ENCODE data around the gene LPAR5.

The LPAR5 gene

GRCh38 chr12:6638305-6638704 is 2.5 kb upstream of the LPAR5 start:
- no peak overlapping the region for H3K4me3 ChIP-seq (ENCODE audit: low read length, poor library complexity, severe bottlenecking)
- H3F3A ChIP-seq (ENCODE audit: low read depth) = peaks cover 2% of the 10 kb centered on the region; the same call in 1 of the 2 replicates
- TF ChIP-seq EZH2phosphoT487 (IDR thresholded peaks at IDR 0.05; ENCODE audit: borderline replicate concordance) (no peak), CTCF (conservative IDR thresholded peaks at IDR 0.05; ENCODE audit: low read length) (no peak)
- no peaks in the 10 kb centered on the region for H3K9me2 ChIP-seq (replicated peaks; ENCODE audit: low read depth, low read length)
- H3K79me2 ChIP-seq (ENCODE audit: insufficient read depth, low read length) = peaks cover 13% of the 10 kb centered on the region
- peaks cover 65% of the 10 kb centered on the region for H3K4me1 ChIP-seq (ENCODE audit: insufficient read depth, low read length, poor library complexity, severe bottlenecking)
- H3K9me3 ChIP-seq (ENCODE audit: insufficient read depth, low read depth, low read length) = no peaks in the 10 kb centered on the region
- peak overlapping the region; percentile 30 for H3K9ac ChIP-seq (ENCODE audit: low read depth, low read length, poor library complexity, severe bottlenecking)
- no peaks in the 10 kb centered on the region for H3K27me3 ChIP-seq (ENCODE audit: insufficient read depth, low read length, poor library complexity, severe bottlenecking)
- no peaks in the 10 kb centered on the region for H3K36me3 ChIP-seq (ENCODE audit: insufficient read depth, low read length)
- H2AFZ ChIP-seq (ENCODE audit: low read length) = no peak overlapping the region
- peak overlapping the region; percentile 4 for H3K4me2 ChIP-seq (ENCODE audit: low read depth, low read length, poor library complexity, severe bottlenecking)
- no peaks in the 10 kb centered on the region for H4K20me1 ChIP-seq (ENCODE audit: insufficient read depth, low read length, poor library complexity, severe bottlenecking)

- no peaks in the 10 kb centered on the region for H4K20me1 ChIP-seq (ENCODE audit: insufficient read depth, low read length, poor library complexity, severe bottlenecking)
- peak overlapping the region; percentile 84 for H3K9ac ChIP-seq (ENCODE audit: low read depth, low read length, poor library complexity, severe bottlenecking)
- H3K36me3 ChIP-seq (ENCODE audit: insufficient read depth, low read length) = no peaks in the 10 kb centered on the region
- TF ChIP-seq EZH2phosphoT487 (IDR thresholded peaks at IDR 0.05; ENCODE audit: borderline replicate concordance) (no peak), CTCF (conservative IDR thresholded peaks at IDR 0.05; ENCODE audit: low read length) (no peak)
- H3F3A ChIP-seq (ENCODE audit: low read depth) = peaks cover 6% of the 10 kb centered on the region
- H3K4me1 ChIP-seq (ENCODE audit: insufficient read depth, low read length, poor library complexity, severe bottlenecking) = peaks cover 86% of the 10 kb centered on the region
- H3K4me3 ChIP-seq (ENCODE audit: low read length, poor library complexity, severe bottlenecking) = peak overlapping the region; percentile 71
- H3K27me3 ChIP-seq (ENCODE audit: insufficient read depth, low read length, poor library complexity, severe bottlenecking) = no peaks in the 10 kb centered on the region
- H3K4me2 ChIP-seq (ENCODE audit: low read depth, low read length, poor library complexity, severe bottlenecking) = peak overlapping the region; percentile 91
- no peaks in the 10 kb centered on the region for H3K9me2 ChIP-seq (replicated peaks; ENCODE audit: low read depth, low read length)
- no peaks in the 10 kb centered on the region for H3K9me3 ChIP-seq (ENCODE audit: insufficient read depth, low read depth, low read length)
- H2AFZ ChIP-seq (ENCODE audit: low read length) = peak overlapping the region; percentile 16; the same call in 1 of the 2 replicates
- H3K79me2 ChIP-seq (ENCODE audit: insufficient read depth, low read length) = peaks cover 35% of the 10 kb centered on the region
Observed at GRCh38 chr12:6635375-6635855, 344 bp downstream of the LPAR5 start.

- Histone ChIP-seq H3K4me3 (ENCODE audit: low read length, poor library complexity, severe bottlenecking) (peak overlapping the region; percentile 70), H3K36me3 (ENCODE audit: insufficient read depth, low read length) (no peaks in the 10 kb centered on the region), H3K9me2 (replicated peaks; ENCODE audit: low read depth, low read length) (no peaks in the 10 kb centered on the region), H3K79me2 (ENCODE audit: insufficient read depth, low read length) (peaks cover 46% of the 10 kb centered on the region), H3K27me3 (ENCODE audit: insufficient read depth, low read length, poor library complexity, severe bottlenecking) (no peaks in the 10 kb centered on the region), H3K9me3 (ENCODE audit: insufficient read depth, low read depth, low read length) (no peaks in the 10 kb centered on the region), H2AFZ (ENCODE audit: low read length) (no peak overlapping the region), H3K4me1 (ENCODE audit: insufficient read depth, low read length, poor library complexity, severe bottlenecking) (peaks cover 68% of the 10 kb centered on the region), H3K9ac (ENCODE audit: low read depth, low read length, poor library complexity, severe bottlenecking) (peak overlapping the region; percentile 84), H4K20me1 (ENCODE audit: insufficient read depth, low read length, poor library complexity, severe bottlenecking) (no peaks in the 10 kb centered on the region), H3F3A (ENCODE audit: low read depth) (peaks cover 6% of the 10 kb centered on the region), H3K4me2 (ENCODE audit: low read depth, low read length, poor library complexity, severe bottlenecking) (peak overlapping the region; percentile 91)
- no peak for TF ChIP-seq CTCF (conservative IDR thresholded peaks at IDR 0.05; ENCODE audit: low read length)
- no peak for TF ChIP-seq EZH2phosphoT487 (IDR thresholded peaks at IDR 0.05; ENCODE audit: borderline replicate concordance)
Observed at GRCh38 chr12:6632026-6632983, 3.5 kb downstream of the LPAR5 start.

Data from Loucy (cell line).